Measurements from ENCODE around the gene NXNL1. TPM values are rescaled to one million over a fixed set of nuclear protein-coding genes. Genes with fewer than 3 reads are reported as not detected.
A peak's percentile ranks its signal among the peaks of the same experiment; 100 is the strongest.
"Not testable (repeated sequence)": the region's sequence is repeated elsewhere in the genome, so short reads cannot be mapped to it uniquely, and the experiment has no call there.

Gene NXNL1
- total RNA-seq, 1 experiment from 2014 or later, result not detected

GRCh38 chr19:17508558-17508933, 47.8 kb upstream of the NXNL1 start:
- H3K27me3 ChIP-seq (ENCODE audit: insufficient read depth, low read length); H2AFZ ChIP-seq (ENCODE audit: low read depth, low read length, poor library complexity, severe bottlenecking); RAD21 ChIA-PET (ENCODE audit: low non-redundant PET in 1 of 2, low total read pairs in 2 of 2, uncharacterized antibody in 2 of 2, unreplicated experiment in 2 of 2); H4K20me1 ChIP-seq (ENCODE audit: insufficient read depth); ATAC-seq; H3K9me3 ChIP-seq (ENCODE audit: control insufficient read depth in 1 of 2, insufficient read depth in 1 of 2, low read depth in 1 of 2, low read length in 2 of 2); BruUV-seq (replicated peaks); H3K9me2 ChIP-seq (ENCODE audit: insufficient read depth); intact Hi-C loops (cut with micrococcal nuclease); H3K36me3 ChIP-seq (ENCODE audit: control insufficient read depth in 1 of 2, insufficient read depth in 2 of 2, low read length in 2 of 2): not testable (repeated sequence)
- Histone ChIP-seq H3K4me2 (ENCODE audit: low read length) (peak overlapping the region; percentile 95), H3K4me3 (replicated peaks in 1 of 2; ENCODE audit: low read depth in 1 of 2, low read length in 2 of 2) (peak overlapping the region in 1 of 2 experiments; percentile 18; a peak in 2 of 4 replicates), H3K79me2 (ENCODE audit: insufficient read depth, low read length) (peaks cover 67% of the 10 kb centered on the region), H3K4me1 (ENCODE audit: control insufficient read depth in 1 of 2, insufficient read depth in 2 of 2, low read length in 2 of 2) (peaks cover 39 to 60% of the 10 kb centered on the region in 2 experiments), H3K9ac (ENCODE audit: low read length) (peak overlapping the region; percentile 62), H3K27ac (ENCODE audit: low read depth, low read length) (peak overlapping the region; percentile 100)
- TF ChIP-seq POLR2AphosphoS5 (IDR thresholded peaks at IDR 0.05; ENCODE audit: low read depth, low read length) (0 out of 2 replicates have a peak, but pooled peaks have one; percentile 2), SIN3A (IDR thresholded peaks at IDR 0.05; ENCODE audit: low read depth) (0 out of 2 replicates have a peak, but pooled peaks have one; percentile 20), EGR1 (IDR thresholded peaks at IDR 0.05; ENCODE audit: low read depth) (peak; percentile 42), JUND (IDR thresholded peaks at IDR 0.05) (peak; percentile 20; the same call in 1 of the 2 replicates), CBX3 (IDR thresholded peaks at IDR 0.05; ENCODE audit: low read depth) (peak; percentile 68; the same call in 1 of the 2 replicates)
- DNase-seq (ENCODE audit: low read depth, low spot score), result peak; percentile 54
- ChIA-PET CTCF (interaction anchor here (2.1 kb wide), 1 partner anchor 13 kb away, joined by 7 read pairs; no protein-coding TSS in a partner anchor), POLR2A (interaction anchor here (1.0 to 1.3 kb wide), 2 partner anchors 21 to 351 kb away, joined by 3 to 4 read pairs; partner anchors contain the start of gene RPL18A)

- ChIA-PET RAD21 (ENCODE audit: low non-redundant PET in 1 of 2, low total read pairs in 2 of 2, uncharacterized antibody in 2 of 2, unreplicated experiment in 2 of 2) (interaction anchor here in 1 of 2 experiments (0.7 kb wide), 1 partner anchor 70 kb away, joined by 4 read pairs; no protein-coding TSS in a partner anchor), CTCF (interaction anchor here (2.1 kb wide), 1 partner anchor 11 kb away, joined by 7 read pairs; no protein-coding TSS in a partner anchor), POLR2A (no interaction called here)
- intact Hi-C loops (cut with micrococcal nuclease), result no loop called here
- peak overlapping the region; percentile 38; the same call in 1 of the 2 replicates for H3K27ac ChIP-seq (ENCODE audit: low read depth, low read length)
- H3K9me2 ChIP-seq (ENCODE audit: insufficient read depth), result no peaks in the 10 kb centered on the region
- no peak for ATAC-seq
- no TSS peak for BruUV-seq (replicated peaks)
- H4K20me1 ChIP-seq (ENCODE audit: insufficient read depth), result no peaks in the 10 kb centered on the region
- H3K9me3 ChIP-seq (ENCODE audit: control insufficient read depth in 1 of 2, insufficient read depth in 1 of 2, low read depth in 1 of 2, low read length in 2 of 2), result no peaks in the 10 kb centered on the region
- TF ChIP-seq REST (IDR thresholded peaks at IDR 0.05; ENCODE audit: low read depth) (no peak), TCF7L2 (IDR thresholded peaks at IDR 0.05; ENCODE audit: borderline replicate concordance, extremely low read depth, insufficient read depth, insufficient read length) (no peak), POLR2A (IDR thresholded peaks at IDR 0.05; ENCODE audit: borderline replicate concordance, extremely low read depth, insufficient read depth, insufficient read length) (no peak), POLR2AphosphoS5 (IDR thresholded peaks at IDR 0.05; ENCODE audit: low read depth, low read length) (peak; percentile 46; the same call in 1 of the 2 replicates), ZFX (IDR thresholded peaks at IDR 0.05) (no peak), CTCF (IDR thresholded peaks at IDR 0.05 in 2 of 3, conservative IDR thresholded peaks at IDR 0.05 in 1 of 3; ENCODE audit: borderline replicate concordance in 1 of 3, insufficient read depth in 1 of 3, low read depth in 2 of 3, low read length in 2 of 3) (no peak), FOSL1 (IDR thresholded peaks at IDR 0.05; ENCODE audit: low read depth) (no peak), ELF1 (IDR thresholded peaks at IDR 0.05; ENCODE audit: borderline replicate concordance, low read depth) (no peak), ZNF274 (IDR thresholded peaks at IDR 0.05; ENCODE audit: low read depth, low read length) (no peak)
- peaks cover 71% of the 10 kb centered on the region for H3K79me2 ChIP-seq (ENCODE audit: insufficient read depth, low read length)
- peak overlapping the region; percentile 33; the same call in 1 of the 2 replicates for H3K9ac ChIP-seq (ENCODE audit: low read length)
- H3K4me2 ChIP-seq (ENCODE audit: low read length), result peak overlapping the region; percentile 28; the same call in 1 of the 2 replicates
- no peak for DNase-seq (ENCODE audit: low read depth, low spot score)
- no peaks in the 10 kb centered on the region for H3K27me3 ChIP-seq (ENCODE audit: insufficient read depth, low read length)
- H3K4me3 ChIP-seq (replicated peaks in 1 of 2; ENCODE audit: low read depth in 1 of 2, low read length in 2 of 2), result no peak overlapping the region
- no peaks in the 10 kb centered on the region for H3K36me3 ChIP-seq (ENCODE audit: control insufficient read depth in 1 of 2, insufficient read depth in 2 of 2, low read length in 2 of 2)
- H3K4me1 ChIP-seq (ENCODE audit: control insufficient read depth in 1 of 2, insufficient read depth in 2 of 2, low read length in 2 of 2), result peaks cover 32 to 46% of the 10 kb centered on the region in 2 experiments
- H2AFZ ChIP-seq (ENCODE audit: low read depth, low read length, poor library complexity, severe bottlenecking), result no peak overlapping the region
These were observed 46.0 kb upstream of the NXNL1 start for GRCh38 chr19:17506745-17507144.
